SK-N-SH (cell line): ENCODE measurements around the gene MRPL23. TPM values are rescaled to one million over a fixed set of nuclear protein-coding genes. Genes with fewer than 3 reads are reported as not detected.

Experiments
- CTCF ChIA-PET: fragments of 300-600, 350-600 bp; formaldehyde crosslinking; extraction: SDS; loops from one replicate; lab custom pipeline; 2021; lab: Yijun Ruan, JAX
- POLR2A ChIA-PET: fragments of 350-600 bp; sonication (Branson Sonifier 250); formaldehyde crosslinking; extraction: SDS; loops from one replicate; lab custom pipeline; 2020; ENCODE audit warnings: antibody characterized with exemption, inconsistent platforms; lab: Yijun Ruan, JAX
- DNase-seq: peaks from one replicate; pipeline ENCODE4 v3.0.0; 2012
- H2AFZ ChIP-seq: fragments of 200-600 bp; sonication (generic); 2 replicates; pipeline ENCODE4 v1.8.1; 2016; ENCODE audit warnings: antibody characterized with exemption, mild to moderate bottlenecking, low read depth
- H3F3A ChIP-seq: fragments of 200-600 bp; sonication (generic); replicated peaks from 2 replicates; pipeline ENCODE3; 2016; ENCODE audit warnings: antibody characterized with exemption, mild to moderate bottlenecking; ENCODE audit not compliant: insufficient read depth
- H3K27ac ChIP-seq, 2 experiments: fragments of 200-500 bp in 1 of 2; fragments of 200-600 bp in 1 of 2; sonication (Bioruptor generic) in 1 of 2; sonication (generic), shearing (Covaris generic) in 1 of 2; 2 replicates each; pipeline versions ENCODE4 v1.5.1 to v1.6.1; 2014 to 2016; ENCODE audit warnings: low read depth in 2 of 2, inconsistent platforms in 1 of 2, low read length in 1 of 2, mild to moderate bottlenecking in 1 of 2, mixed read lengths in 1 of 2
- H3K27me3 ChIP-seq: fragments of 200-600 bp; sonication (generic), shearing (Covaris generic); 2 replicates; pipeline ENCODE4 v1.6.1; 2016; ENCODE audit warnings: mixed run types; ENCODE audit not compliant: insufficient read depth
- H3K36me3 ChIP-seq, 2 experiments: fragments of 200-500 bp in 1 of 2; fragments of 200-600 bp in 1 of 2; sonication (Bioruptor generic) in 1 of 2; sonication (generic) in 1 of 2; replicated peaks in 1 of 2; 2 replicates each; pipeline versions ENCODE3 to v1.5.1; 2014 to 2016; ENCODE audit warnings: low read length in 1 of 2, mild to moderate bottlenecking in 1 of 2; ENCODE audit not compliant: insufficient read depth in 2 of 2, control insufficient read depth in 1 of 2
- H3K4me1 ChIP-seq, 2 experiments: fragments of 200-500 bp in 1 of 2; fragments of 200-600 bp in 1 of 2; sonication (Bioruptor generic) in 1 of 2; sonication (generic), shearing (Covaris generic) in 1 of 2; 2 replicates each; pipeline versions ENCODE4 v1.5.1 to v1.6.1; 2014 to 2016; ENCODE audit warnings: low read depth in 1 of 2, low read length in 1 of 2, mixed run types in 1 of 2; ENCODE audit not compliant: insufficient read depth in 2 of 2, control insufficient read depth in 1 of 2
- H3K4me2 ChIP-seq: fragments of 200-600 bp; sonication (generic), shearing (Covaris generic); 2 replicates; pipeline ENCODE4 v1.6.1; 2017; ENCODE audit warnings: mixed run types
- H3K4me3 ChIP-seq, 2 experiments: fragments of 200-500 bp in 1 of 2; fragments of 200-600 bp in 1 of 2; sonication (Bioruptor generic) in 1 of 2; sonication (generic), shearing (Covaris generic) in 1 of 2; 2 replicates each; pipeline versions ENCODE4 v1.5.1 to v1.8.1; 2014 to 2016; ENCODE audit warnings: low read depth in 2 of 2, inconsistent platforms in 1 of 2, low read length in 1 of 2, mild to moderate bottlenecking in 1 of 2, mixed read lengths in 1 of 2, moderate library complexity in 1 of 2
- H3K79me2 ChIP-seq: fragments of 200-600 bp; sonication (generic); 2 replicates; pipeline ENCODE4 v1.8.1; 2017; ENCODE audit warnings: mild to moderate bottlenecking; ENCODE audit not compliant: insufficient read depth
- H3K9ac ChIP-seq: fragments of 200-600 bp; sonication (generic); 2 replicates; pipeline ENCODE4 v1.6.1; 2017; ENCODE audit warnings: mixed run types
- H3K9me2 ChIP-seq: fragments of 200-600 bp; sonication (generic); 2 replicates; pipeline ENCODE4 v1.6.1; 2017; ENCODE audit warnings: mixed run types
- H3K9me3 ChIP-seq: fragments of 200-600 bp; sonication (generic); 2 replicates; pipeline ENCODE4 v1.6.1; 2017; ENCODE audit warnings: mixed run types, mild to moderate bottlenecking, moderate library complexity
- H4K20me1 ChIP-seq: fragments of 200-600 bp; sonication (generic); 2 replicates; pipeline ENCODE4 v1.6.1; 2017; ENCODE audit warnings: mild to moderate bottlenecking, mixed run types; ENCODE audit not compliant: insufficient read depth
- CHD2 ChIP-seq: fragments of 150-350 bp; IDR thresholded peaks from 2 replicates; pipeline ENCODE4 v1.6.1; 2018; ENCODE audit warnings: low read length; ENCODE audit not compliant: partially characterized antibody
- EZH2phosphoT487 ChIP-seq: fragments of 200-600 bp; sonication (generic); IDR thresholded peaks from 2 replicates; pipeline ENCODE4 v1.6.1; 2017; ENCODE audit warnings: low read depth, mixed run types, mild to moderate bottlenecking, antibody characterized with exemption, moderate library complexity, borderline replicate concordance
- FOXJ3 ChIP-seq: sonication (generic); formaldehyde crosslinking; IDR thresholded peaks from 2 replicates; pipeline ENCODE4 v1.5.1; 2020; ENCODE audit warnings: mild to moderate bottlenecking, missing genetic modification reagents
- GABPA ChIP-seq: IDR thresholded peaks from 2 replicates; pipeline ENCODE4 v1.4.0; 2012; ENCODE audit warnings: low read depth, mild to moderate bottlenecking
- GATA2 ChIP-seq: sonication (generic); formaldehyde crosslinking; IDR thresholded peaks from 2 replicates; pipeline ENCODE4 v1.5.0; 2020; ENCODE audit warnings: mild to moderate bottlenecking, missing genetic modification reagents
- MXI1 ChIP-seq: IDR thresholded peaks from 2 replicates; pipeline ENCODE4 v1.6.1; 2012; ENCODE audit warnings: mild to moderate bottlenecking, low read depth, low read length, improper control_type of control experiment
- PBX3 ChIP-seq: IDR thresholded peaks from 2 replicates; pipeline ENCODE4; 2012
- RCOR1 ChIP-seq: fragments of 150-350 bp; IDR thresholded peaks from 2 replicates; pipeline ENCODE4 v1.6.1; 2017; ENCODE audit warnings: antibody characterized with exemption, low read length
- REST ChIP-seq: IDR thresholded peaks from 2 replicates; pipeline ENCODE4 v1.6.1; 2012; ENCODE audit warnings: mild to moderate bottlenecking, low read depth, low read length, moderate library complexity
- RFX5 ChIP-seq: IDR thresholded peaks from 2 replicates; pipeline ENCODE4 v1.6.1; 2012; ENCODE audit warnings: mild to moderate bottlenecking, improper control_type of control experiment, low read length
- RXRA ChIP-seq: IDR thresholded peaks from 2 replicates; pipeline ENCODE4 v1.4.0; 2012; ENCODE audit warnings: low read depth, mild to moderate bottlenecking, borderline replicate concordance
- SIN3A ChIP-seq: IDR thresholded peaks from 2 replicates; pipeline ENCODE4 v1.6.1; 2012; ENCODE audit warnings: low read depth, mild to moderate bottlenecking, low read length, moderate library complexity, borderline replicate concordance
- TAF1 ChIP-seq: IDR thresholded peaks from 2 replicates; pipeline ENCODE4 v1.6.1; 2012; ENCODE audit warnings: low read depth, mild to moderate bottlenecking, low read length, moderate library complexity, borderline replicate concordance
- YY1 ChIP-seq: IDR thresholded peaks from 2 replicates; pipeline ENCODE4 v1.4.0; 2012; ENCODE audit warnings: low read depth, mild to moderate bottlenecking
- ZBTB33 ChIP-seq: IDR thresholded peaks from 2 replicates; pipeline ENCODE4 v1.4.0; 2012; ENCODE audit warnings: low read depth, borderline replicate concordance
- WGBS: methylation state at CpG from one replicate; pipeline ENCODE4 v1.1.6; 2017; ENCODE audit warnings: low lambda C conversion rate; 5-methylcytosine and 5-hydroxymethylcytosine counted together
- polyA plus RNA-seq, 3 experiments: library from polyadenylated mRNA; depleted of rRNA; stranded (reverse); fragments of >200 nt; gene quantifications; 2 replicates each; pipeline ENCODE4 v1.2.3, GENCODE V29; 2012
- TF ChIP-seq, protein P1 (sequence below): IDR thresholded peaks from 2 replicates; pipeline ENCODE4 v1.4.0; 2012; ENCODE audit warnings: low read depth

The MRPL23 gene
- polyA plus RNA-seq, 1 of the 3 experiments (the other 2 are of a cell fraction), result 264 TPM

- no peaks in the 10 kb centered on the region; a peak in 1 of 4 replicates for H3K4me1 ChIP-seq
- no peak overlapping the region for H2AFZ ChIP-seq
- H3K79me2 ChIP-seq, result no peaks in the 10 kb centered on the region
- ChIA-PET POLR2A (no interaction called here), CTCF (interaction anchor here (1.2 to 5.1 kb wide), 5 partner anchors 9 to 245 kb away, joined by 3 to 16 read pairs (median 11); no protein-coding TSS in a partner anchor)
- no peaks in the 10 kb centered on the region for H3K36me3 ChIP-seq
- no peaks in the 10 kb centered on the region for H3K9me3 ChIP-seq
- H3K27me3 ChIP-seq, result 0 out of 2 replicates have a peak, but pooled peaks cover 22% of the 10 kb centered on the region
- H3K9me2 ChIP-seq, result no peaks in the 10 kb centered on the region
- 64% methylated on average over 11 of the region's 14 CpGs for WGBS
- no peak for DNase-seq
- TF ChIP-seq ZBTB33 (no peak), TAF1 (no peak), FOXJ3 (CRISPR knock-in tag) (no peak), GABPA (no peak), RFX5 (no peak), RCOR1 (no peak), PBX3 (no peak), REST (no peak), GATA2 (no peak), CHD2 (no peak), EZH2phosphoT487 (no peak), SIN3A (no peak), YY1 (no peak), MXI1 (no peak), RXRA (no peak)
- TF ChIP-seq, protein P1, sequence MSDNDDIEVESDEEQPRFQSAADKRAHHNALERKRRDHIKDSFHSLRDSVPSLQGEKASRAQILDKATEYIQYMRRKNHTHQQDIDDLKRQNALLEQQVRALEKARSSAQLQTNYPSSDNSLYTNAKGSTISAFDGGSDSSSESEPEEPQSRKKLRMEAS, result no peak
- no peak overlapping the region for H3K4me2 ChIP-seq
- H3K9ac ChIP-seq, result no peak overlapping the region
- H4K20me1 ChIP-seq, result no peaks in the 10 kb centered on the region
- H3K4me3 ChIP-seq, result no peak overlapping the region
- H3K27ac ChIP-seq, result no peak overlapping the region
- no peaks in the 10 kb centered on the region for H3F3A ChIP-seq
Measured at GRCh38 chr11:1906611-1907423, 40.3 kb upstream of the MRPL23 start.
